GM12873 (cell line): ENCODE data around the gene SSH2.

Experiments used
- CTCF ChIP-seq: IDR thresholded peaks from 2 replicates; pipeline ENCODE4 v1.5.1; 2012; ENCODE audit warnings: low read depth, mild to moderate bottlenecking, moderate library complexity, low read length, control low read depth; ENCODE audit not compliant: insufficient read depth; ENCODE audit errors: missing control alignments

The SSH2 gene

GRCh38 chr17:29837531-29837930, 92.5 kb downstream of the SSH2 start:
- TF ChIP-seq CTCF, result no peak

- no peak for TF ChIP-seq CTCF
Measured at GRCh38 chr17:29836643-29837042, 93.4 kb downstream of the SSH2 start.

GRCh38 chr17:29835435-29836351, 94.3 kb downstream of the SSH2 start:
- no peak for TF ChIP-seq CTCF

- no peak for TF ChIP-seq CTCF
Measured at GRCh38 chr17:29833801-29834200, 96.2 kb downstream of the SSH2 start.

GRCh38 chr17:29828676-29829284, 101.2 kb downstream of the SSH2 start:
- no peak for TF ChIP-seq CTCF

GRCh38 chr17:29827179-29827578, 102.8 kb downstream of the SSH2 start:
- TF ChIP-seq CTCF, result no peak

GRCh38 chr17:29826114-29826692, 103.8 kb downstream of the SSH2 start:
- TF ChIP-seq CTCF, result no peak
